Measurements from ENCODE around the gene SARM1. TPM values are rescaled to one million over a fixed set of nuclear protein-coding genes. Genes with fewer than 3 reads are reported as not detected.

The SARM1 gene
- 2.1 TPM for total RNA-seq (2013)
- polyA plus RNA-seq: 1 to 10 TPM in 1 of 3 donors, under 1 TPM in 2; 0.78 to 7.1 (median 0.90) TPM
- polyA minus RNA-seq: 2.3 and 3.2 TPM in 2 replicates
- total RNA-seq: 1.0 to 10.4 (median 6.1) reads per million in 11 experiments

DNA sequence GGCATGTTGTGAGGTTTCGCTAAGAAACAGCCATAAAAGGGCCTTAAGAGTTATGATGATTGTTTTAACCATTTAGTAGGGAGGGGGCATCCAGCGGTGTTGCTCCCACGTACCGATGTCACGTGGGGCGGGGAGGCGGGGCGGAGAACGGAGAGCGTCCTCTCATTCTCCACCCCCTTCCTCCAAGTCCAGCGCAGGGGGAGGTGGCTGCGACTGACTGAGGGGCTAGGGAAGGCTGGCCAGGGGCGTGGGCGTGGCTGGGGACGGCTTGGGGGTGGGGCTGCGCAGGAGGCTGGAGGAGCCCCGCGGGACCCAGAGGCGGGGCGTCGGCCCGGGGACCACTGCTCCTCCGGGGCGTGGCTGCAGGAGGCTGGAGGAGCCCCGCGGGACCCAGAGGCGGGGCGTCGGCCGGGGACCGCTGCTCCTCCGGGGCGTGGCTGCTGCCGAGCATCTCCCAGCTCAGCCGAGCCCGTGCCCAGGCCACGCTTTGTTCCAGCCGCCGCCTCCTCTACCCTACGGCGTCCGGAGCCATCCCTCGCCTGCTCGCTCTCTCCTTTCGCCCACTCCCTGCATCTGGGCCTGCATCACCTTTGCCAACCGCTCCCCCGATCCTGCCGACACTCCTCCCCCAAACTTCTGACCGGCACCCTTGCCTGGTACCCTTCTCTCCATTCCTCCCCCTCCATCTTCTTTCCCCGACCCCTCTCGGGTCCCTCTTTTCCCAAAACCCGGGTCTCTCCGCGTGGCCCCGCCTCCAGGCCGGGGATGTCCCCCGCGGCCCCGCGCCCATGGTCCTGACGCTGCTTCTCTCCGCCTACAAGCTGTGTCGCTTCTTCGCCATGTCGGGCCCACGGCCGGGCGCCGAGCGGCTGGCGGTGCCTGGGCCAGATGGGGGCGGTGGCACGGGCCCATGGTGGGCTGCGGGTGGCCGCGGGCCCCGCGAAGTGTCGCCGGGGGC lies at the start of gene SARM1:
TSS of gene SARM1 (plus strand) at position 450 of the 958 bp plus-strand sequence. CDS start at position 789, 339 bp downstream.
- H3K9ac ChIP-seq (ENCODE audit: insufficient read depth, low read length, poor library complexity, severe bottlenecking): peak within 1 kb of the TSS; percentile 49

More for the DNA sequence above, at the start of gene SARM1:
- DNase-seq: peak in 2 of 3 donors; percentile 23 to 29
- H3K4me3 ChIP-seq (replicated peaks in 1 of 3; ENCODE audit: low read depth in 2 of 3, low read length in 3 of 3): peak within 1 kb of the TSS; percentile 14 to 74 (median 36)
- H2AFZ ChIP-seq (ENCODE audit: insufficient read depth, low read depth, low read length, poor library complexity, severe bottlenecking): peak within 1 kb of the TSS; percentile 82
- H3K9me3 ChIP-seq (replicated peaks in 1 of 2; ENCODE audit: control insufficient read depth in 1 of 2, insufficient read depth in 1 of 2, low read length in 2 of 2): peaks cover 2 to 7% of the 10 kb centered on the region in 2 donors
- H3K9me3 Mint-ChIP-seq: peaks cover 0 to 5% (median 1%) of the 10 kb centered on the region in 7 donors
- peaks cover 4% of the 10 kb centered on the region for H4K20me1 ChIP-seq (ENCODE audit: insufficient read depth, low read length)
- peaks cover 22 to 44% (median 25%) of the 10 kb centered on the region in 3 donors for H3K27me3 Mint-ChIP-seq (ENCODE audit: low read depth in 3 of 3)
- peaks cover 13 to 20% of the 10 kb centered on the region in 2 donors for H3K27me3 ChIP-seq (ENCODE audit: control insufficient read depth in 2 of 2, insufficient read depth in 2 of 2, low read length in 2 of 2)
- H3K36me3 ChIP-seq (replicated peaks in 1 of 2; ENCODE audit: control insufficient read depth in 1 of 2, insufficient read depth in 2 of 2, low read length in 2 of 2): peaks cover 0 to 2% of the 10 kb centered on the region in 2 donors
- peaks cover 27% of the 10 kb centered on the region for H3K4me1 Mint-ChIP-seq
- intact Hi-C loops (cut with micrococcal nuclease): no loop called here
- WGBS (ENCODE audit: insufficient coverage): under 1% methylated on average over 69 of the region's 80 CpGs
- H3K27ac ChIP-seq (ENCODE audit: low read depth in 1 of 2, low read length in 2 of 2): no peak within 1 kb of the TSS
- peaks cover 23 to 34% of the 10 kb centered on the region in 2 donors for H3K4me1 ChIP-seq (ENCODE audit: control insufficient read depth in 1 of 2, insufficient read depth in 2 of 2, low read length in 2 of 2)
- TF ChIP-seq, protein P1, sequence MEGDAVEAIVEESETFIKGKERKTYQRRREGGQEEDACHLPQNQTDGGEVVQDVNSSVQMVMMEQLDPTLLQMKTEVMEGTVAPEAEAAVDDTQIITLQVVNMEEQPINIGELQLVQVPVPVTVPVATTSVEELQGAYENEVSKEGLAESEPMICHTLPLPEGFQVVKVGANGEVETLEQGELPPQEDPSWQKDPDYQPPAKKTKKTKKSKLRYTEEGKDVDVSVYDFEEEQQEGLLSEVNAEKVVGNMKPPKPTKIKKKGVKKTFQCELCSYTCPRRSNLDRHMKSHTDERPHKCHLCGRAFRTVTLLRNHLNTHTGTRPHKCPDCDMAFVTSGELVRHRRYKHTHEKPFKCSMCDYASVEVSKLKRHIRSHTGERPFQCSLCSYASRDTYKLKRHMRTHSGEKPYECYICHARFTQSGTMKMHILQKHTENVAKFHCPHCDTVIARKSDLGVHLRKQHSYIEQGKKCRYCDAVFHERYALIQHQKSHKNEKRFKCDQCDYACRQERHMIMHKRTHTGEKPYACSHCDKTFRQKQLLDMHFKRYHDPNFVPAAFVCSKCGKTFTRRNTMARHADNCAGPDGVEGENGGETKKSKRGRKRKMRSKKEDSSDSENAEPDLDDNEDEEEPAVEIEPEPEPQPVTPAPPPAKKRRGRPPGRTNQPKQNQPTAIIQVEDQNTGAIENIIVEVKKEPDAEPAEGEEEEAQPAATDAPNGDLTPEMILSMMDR (IDR thresholded peaks at IDR 0.05): no peak
- peak within 1 kb of the TSS; percentile 87 for H3K4me2 ChIP-seq (replicated peaks; ENCODE audit: extremely low read depth, low read length, poor library complexity, severe bottlenecking)
- no peaks in the 10 kb centered on the region for H3K79me2 ChIP-seq (ENCODE audit: insufficient read depth, low read length)
- peaks cover 12 to 15% of the 10 kb centered on the region in 2 donors for H3K36me3 Mint-ChIP-seq
- H3K27ac Mint-ChIP-seq: peak within 1 kb of the TSS in 4 of 7 donors; percentile 10 to 63 (median 52)
- peak within 1 kb of the TSS; percentile 80 to 87 for H3K4me3 Mint-ChIP-seq

Measured in CD14-positive monocyte (primary cell).